ENCODE measurements around the gene PLXNA1. TPM values are rescaled to one million over a fixed set of nuclear protein-coding genes. Genes with fewer than 3 reads are reported as not detected.

PLXNA1 gene
- total RNA-seq, 2 donors from 2014 or later, result 66.3 to 79.4 TPM

DNA sequence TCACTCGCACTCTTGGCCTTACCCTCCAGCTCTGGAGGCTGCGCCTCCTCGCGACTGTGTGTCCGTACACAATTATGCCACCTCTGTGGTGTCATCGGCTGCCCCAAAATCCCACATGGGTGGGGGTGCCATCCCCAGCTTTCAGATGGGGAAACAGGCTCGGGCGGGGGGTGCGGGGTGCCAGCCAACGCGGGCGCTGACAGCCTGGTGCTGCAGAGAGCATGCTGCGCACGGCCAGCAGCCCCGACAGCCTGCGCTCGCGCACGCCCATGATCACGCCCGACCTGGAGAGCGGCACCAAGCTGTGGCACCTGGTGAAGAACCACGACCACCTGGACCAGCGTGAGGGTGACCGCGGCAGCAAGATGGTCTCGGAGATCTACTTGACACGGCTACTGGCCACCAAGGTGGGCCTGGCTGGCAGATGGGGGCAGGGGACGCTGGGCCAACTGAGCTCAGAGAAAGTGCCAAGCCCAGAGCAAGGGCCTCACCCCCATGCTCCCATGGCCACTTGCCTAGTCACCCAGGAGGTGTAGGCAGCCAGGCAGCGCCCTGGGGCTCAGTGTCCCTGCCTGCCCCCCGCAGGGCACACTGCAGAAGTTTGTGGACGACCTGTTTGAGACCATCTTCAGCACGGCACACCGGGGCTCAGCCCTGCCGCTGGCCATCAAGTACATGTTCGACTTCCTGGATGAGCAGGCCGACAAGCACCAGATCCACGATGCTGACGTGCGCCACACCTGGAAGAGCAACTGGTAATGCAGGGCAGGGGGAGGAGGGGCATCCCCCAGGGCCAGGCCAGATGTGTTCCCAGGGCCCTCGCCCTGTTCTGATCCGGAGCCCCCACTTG lies 47.0 kb downstream of the PLXNA1 start:
- no peaks in the 10 kb centered on the region for H3K9me3 Mint-ChIP-seq
- TF ChIP-seq, protein P1, sequence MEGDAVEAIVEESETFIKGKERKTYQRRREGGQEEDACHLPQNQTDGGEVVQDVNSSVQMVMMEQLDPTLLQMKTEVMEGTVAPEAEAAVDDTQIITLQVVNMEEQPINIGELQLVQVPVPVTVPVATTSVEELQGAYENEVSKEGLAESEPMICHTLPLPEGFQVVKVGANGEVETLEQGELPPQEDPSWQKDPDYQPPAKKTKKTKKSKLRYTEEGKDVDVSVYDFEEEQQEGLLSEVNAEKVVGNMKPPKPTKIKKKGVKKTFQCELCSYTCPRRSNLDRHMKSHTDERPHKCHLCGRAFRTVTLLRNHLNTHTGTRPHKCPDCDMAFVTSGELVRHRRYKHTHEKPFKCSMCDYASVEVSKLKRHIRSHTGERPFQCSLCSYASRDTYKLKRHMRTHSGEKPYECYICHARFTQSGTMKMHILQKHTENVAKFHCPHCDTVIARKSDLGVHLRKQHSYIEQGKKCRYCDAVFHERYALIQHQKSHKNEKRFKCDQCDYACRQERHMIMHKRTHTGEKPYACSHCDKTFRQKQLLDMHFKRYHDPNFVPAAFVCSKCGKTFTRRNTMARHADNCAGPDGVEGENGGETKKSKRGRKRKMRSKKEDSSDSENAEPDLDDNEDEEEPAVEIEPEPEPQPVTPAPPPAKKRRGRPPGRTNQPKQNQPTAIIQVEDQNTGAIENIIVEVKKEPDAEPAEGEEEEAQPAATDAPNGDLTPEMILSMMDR (conservative IDR thresholded peaks at IDR 0.05), result no peak
- Histone ChIP-seq H3K9me3 (ENCODE audit: control insufficient read depth, low read length) (no peaks in the 10 kb centered on the region), H3K27me3 (ENCODE audit: control insufficient read depth, insufficient read depth, low read length, poor library complexity, severe bottlenecking) (no peaks in the 10 kb centered on the region), H3K9ac (ENCODE audit: extremely low read depth, low read length, poor library complexity, severe bottlenecking) (no peak overlapping the region), H3K4me3 (ENCODE audit: low read length) (no peak overlapping the region), H3K4me1 (ENCODE audit: control insufficient read depth, insufficient read depth, low read length) (no peaks in the 10 kb centered on the region), H3K36me3 (ENCODE audit: control insufficient read depth, insufficient read depth, low read length) (peaks cover 66% of the 10 kb centered on the region), H3K27ac (ENCODE audit: low read depth, low read length) (no peak overlapping the region)
- no peak for DNase-seq
- no peaks in the 10 kb centered on the region for H3K4me1 Mint-ChIP-seq
- H3K4me3 Mint-ChIP-seq, result no peak overlapping the region
- H3K36me3 Mint-ChIP-seq (ENCODE audit: low read depth), result peaks cover 39% of the 10 kb centered on the region
- no peak overlapping the region for H3K27ac Mint-ChIP-seq
- WGBS, 2 experiments (ENCODE audit: insufficient coverage in 1 of 2, insufficient read length in 1 of 2), result 96 to 97% methylated on average over 29 to 42 of the region's 42 CpGs
- H3K27me3 Mint-ChIP-seq (ENCODE audit: insufficient read depth), result no peaks in the 10 kb centered on the region

DNA sequence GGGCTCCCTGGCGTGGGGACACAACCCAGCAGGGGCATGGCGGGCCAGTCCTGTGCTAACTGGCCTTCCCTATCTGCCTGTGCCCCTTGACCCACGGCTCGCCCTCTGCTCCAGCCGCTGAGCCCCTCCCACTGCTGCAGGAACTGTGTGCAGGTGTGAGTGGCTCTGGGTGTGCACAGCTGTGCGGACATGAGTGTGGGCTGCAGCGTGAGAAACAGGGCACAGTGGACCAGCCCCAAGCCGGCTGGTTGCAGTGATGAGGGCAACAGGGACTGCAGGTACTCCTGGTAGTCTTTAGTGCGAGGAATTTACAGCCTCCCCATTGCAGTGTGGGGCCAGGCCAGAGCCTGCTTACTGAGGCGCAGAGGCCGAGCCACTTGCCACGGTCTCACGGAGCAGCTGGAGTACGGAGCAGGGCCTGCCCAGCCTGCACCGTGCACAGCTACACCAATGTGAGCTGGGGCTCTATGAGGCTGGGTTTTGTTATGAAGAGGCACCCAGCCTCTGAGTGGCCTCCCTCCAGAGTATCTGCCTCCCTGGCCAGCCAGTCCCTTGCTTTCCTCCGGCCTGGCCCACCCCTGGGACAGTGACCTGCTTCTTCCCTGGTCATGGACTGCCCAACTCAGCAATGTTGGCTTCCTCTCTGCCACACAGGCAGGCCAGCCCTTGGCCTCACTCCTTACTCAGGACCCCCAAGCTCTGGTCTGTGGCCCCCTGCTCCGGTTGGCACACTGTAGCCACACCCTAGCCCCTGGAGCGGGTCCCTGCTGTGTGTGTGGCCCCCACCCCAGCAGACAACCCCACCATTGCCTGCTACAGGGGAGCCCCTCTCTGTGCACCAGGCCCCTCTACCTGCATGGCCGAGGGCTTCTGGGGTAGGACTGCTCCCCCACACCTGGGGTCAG lies 47.8 kb downstream of the PLXNA1 start:
- H3K36me3 Mint-ChIP-seq (ENCODE audit: low read depth), result peaks cover 32% of the 10 kb centered on the region
- H3K27me3 Mint-ChIP-seq (ENCODE audit: insufficient read depth), result no peaks in the 10 kb centered on the region
- Histone ChIP-seq H3K9ac (ENCODE audit: extremely low read depth, low read length, poor library complexity, severe bottlenecking) (no peak overlapping the region), H3K4me3 (ENCODE audit: low read length) (no peak overlapping the region), H3K27me3 (ENCODE audit: control insufficient read depth, insufficient read depth, low read length, poor library complexity, severe bottlenecking) (no peaks in the 10 kb centered on the region), H3K36me3 (ENCODE audit: control insufficient read depth, insufficient read depth, low read length) (peaks cover 57% of the 10 kb centered on the region), H3K9me3 (ENCODE audit: control insufficient read depth, low read length) (no peaks in the 10 kb centered on the region), H3K27ac (ENCODE audit: low read depth, low read length) (no peak overlapping the region), H3K4me1 (ENCODE audit: control insufficient read depth, insufficient read depth, low read length) (no peaks in the 10 kb centered on the region)
- no peaks in the 10 kb centered on the region for H3K9me3 Mint-ChIP-seq
- H3K4me1 Mint-ChIP-seq, result no peaks in the 10 kb centered on the region
- no peak overlapping the region for H3K27ac Mint-ChIP-seq
- DNase-seq, result no peak
- no peak overlapping the region for H3K4me3 Mint-ChIP-seq
- WGBS, 2 experiments (ENCODE audit: insufficient coverage in 1 of 2, insufficient read length in 1 of 2), result 95 to 97% methylated on average over 12 to 19 of the region's 19 CpGs
- TF ChIP-seq, protein P1 (conservative IDR thresholded peaks at IDR 0.05), result no peak

DNA sequence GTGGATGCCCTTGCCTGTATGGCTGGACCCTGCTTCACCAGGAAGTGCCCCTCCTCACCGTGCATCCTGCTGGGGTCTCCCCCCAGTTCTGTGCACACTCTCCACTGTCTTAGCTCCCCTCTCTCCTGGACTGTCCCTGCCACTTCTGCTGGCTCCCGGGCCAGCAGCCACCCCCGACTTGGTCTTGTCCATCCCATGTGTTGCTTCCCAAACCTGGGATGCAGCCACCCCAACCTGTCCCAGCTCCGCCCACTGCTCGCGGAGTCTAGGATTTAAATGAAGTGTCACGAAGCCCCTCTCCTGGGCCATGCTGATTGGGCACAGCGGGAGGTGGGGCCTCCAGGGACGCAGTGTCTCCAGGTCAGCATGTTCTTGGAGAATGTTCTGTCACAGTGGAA lies 48.5 kb downstream of the PLXNA1 start:
- Mint-ChIP-seq H3K9me3 (no peaks in the 10 kb centered on the region), H3K36me3 (ENCODE audit: low read depth) (peaks cover 30% of the 10 kb centered on the region), H3K27ac (no peak overlapping the region), H3K4me3 (no peak overlapping the region), H3K27me3 (ENCODE audit: insufficient read depth) (no peaks in the 10 kb centered on the region), H3K4me1 (no peaks in the 10 kb centered on the region)
- TF ChIP-seq, protein P1 (conservative IDR thresholded peaks at IDR 0.05), result no peak
- H3K4me3 ChIP-seq (ENCODE audit: low read length), result no peak overlapping the region
- H3K27ac ChIP-seq (ENCODE audit: low read depth, low read length), result no peak overlapping the region
- 89 to 91% methylated on average over 5 to 9 of the region's 9 CpGs for WGBS, 2 experiments (ENCODE audit: insufficient coverage in 1 of 2, insufficient read length in 1 of 2)
- no peaks in the 10 kb centered on the region for H3K9me3 ChIP-seq (ENCODE audit: control insufficient read depth, low read length)
- H3K4me1 ChIP-seq (ENCODE audit: control insufficient read depth, insufficient read depth, low read length), result no peaks in the 10 kb centered on the region
- DNase-seq, result no peak
- no peaks in the 10 kb centered on the region for H3K27me3 ChIP-seq (ENCODE audit: control insufficient read depth, insufficient read depth, low read length, poor library complexity, severe bottlenecking)
- no peak overlapping the region for H3K9ac ChIP-seq (ENCODE audit: extremely low read depth, low read length, poor library complexity, severe bottlenecking)
- peaks cover 51% of the 10 kb centered on the region for H3K36me3 ChIP-seq (ENCODE audit: control insufficient read depth, insufficient read depth, low read length)
